K562 (cell line): ENCODE results near the gene PDE8A. TPM values are rescaled to one million over a fixed set of nuclear protein-coding genes. Genes with fewer than 3 reads are reported as not detected.

Experiments
- ATAC-seq: fragments of 200-7000 bp; cut with Tn5 transposase; 3 replicates; pipeline ENCODE4 v1.9.1; 2020; ENCODE audit warnings: moderate library complexity
- BruUV-seq: library from RNA; stranded (reverse); fragments of 400-500 nt; replicated peaks from 2 replicates; lab custom pipeline; 2021; lab: Mats Ljungman, UMichigan
- CTCF ChIA-PET: fragments of 300-600 bp; formaldehyde crosslinking; extraction: SDS; loops from one replicate; lab custom pipeline; 2021; ENCODE audit warnings: low intra/inter-chr PET ratio; lab: Yijun Ruan, JAX
- POLR2A ChIA-PET: fragments of 300-600, 350-650 bp; sonication (Branson Sonifier 250); formaldehyde crosslinking; extraction: SDS; loops from one replicate; lab custom pipeline; 2021; ENCODE audit warnings: antibody characterized with exemption, inconsistent platforms; lab: Yijun Ruan, JAX
- DNase-seq, 4 experiments: peaks; one replicate each; pipeline versions ENCODE4 v3.0.0 to v3.0.0-alpha.2; 2011 to 2018; ENCODE audit warnings: low spot score in 3 of 4, mixed read lengths in 3 of 4; ENCODE audit errors: extremely low read depth in 1 of 4
- FAIRE-seq: peaks from 2 replicates; lab custom pipeline; 2011; peaks lifted over from hg19 to GRCh38; lab: Jason Lieb, UNC
- H2AFZ ChIP-seq: 2 replicates; pipeline ENCODE4 v1.6.0; 2011; ENCODE audit warnings: low read depth, low read length, control low read depth, inconsistent platforms
- H3K27ac ChIP-seq: fragments of 200-600 bp; 3 replicates; pipeline ENCODE4 v1.8.0; 2011; ENCODE audit warnings: low read depth, mild to moderate bottlenecking, control low read depth, inconsistent platforms, low read length, moderate library complexity, mixed read lengths; ENCODE audit errors: extremely low read depth
- H3K27me3 ChIP-seq, 2 experiments: fragments of 300-600 bp in 1 of 2; 2 replicates in 1 of 2; 3 replicates in 1 of 2; pipeline versions ENCODE4 v1.6.0 to v1.8.0; 2011; ENCODE audit warnings: inconsistent platforms in 2 of 2, low read length in 2 of 2, mild to moderate bottlenecking in 1 of 2, mixed read lengths in 1 of 2, moderate library complexity in 1 of 2; ENCODE audit not compliant: control insufficient read depth in 2 of 2, insufficient read depth in 2 of 2
- H3K36me3 ChIP-seq: fragments of 300-600 bp; 3 replicates; pipeline ENCODE4 v1.8.0; 2011; ENCODE audit warnings: mild to moderate bottlenecking, low read length, inconsistent platforms; ENCODE audit not compliant: control insufficient read depth, insufficient read depth
- H3K4me1 ChIP-seq, 2 experiments: fragments of 200-600 bp in 1 of 2; replicated peaks in 1 of 2; 2 replicates in 1 of 2; 3 replicates in 1 of 2; pipeline versions ENCODE4 v1.5.1 to v1.8.0; 2011; ENCODE audit warnings: inconsistent platforms in 2 of 2, low read length in 2 of 2, mild to moderate bottlenecking in 1 of 2, mixed read lengths in 1 of 2, moderate library complexity in 1 of 2; ENCODE audit not compliant: control insufficient read depth in 2 of 2, insufficient read depth in 2 of 2
- H3K4me2 ChIP-seq: 2 replicates; pipeline ENCODE4 v1.6.1; 2011; ENCODE audit warnings: low read length, control low read depth, inconsistent platforms, mixed read lengths; ENCODE audit not compliant: insufficient read depth
- H3K4me3 ChIP-seq: fragments of 200-600 bp; sonication (generic), shearing (Covaris generic); 2 replicates; pipeline ENCODE4 v1.5.1; 2016; ENCODE audit warnings: control low read depth, inconsistent platforms
- H3K79me2 ChIP-seq: fragments of 200-600 bp; 3 replicates; pipeline ENCODE4 v1.8.0; 2011; ENCODE audit warnings: low read length, inconsistent platforms; ENCODE audit not compliant: control insufficient read depth, insufficient read depth
- H3K9ac ChIP-seq, 2 experiments: 2 replicates each; pipeline versions ENCODE4 v1.6.0 to v1.6.1; 2011; ENCODE audit warnings: low read depth in 2 of 2, low read length in 2 of 2, control low read depth in 1 of 2, inconsistent platforms in 1 of 2, mild to moderate bottlenecking in 1 of 2, mixed read lengths in 1 of 2; ENCODE audit not compliant: insufficient read depth in 1 of 2
- H3K9me1 ChIP-seq: one replicate; pipeline ENCODE4 v1.6.0; 2011; ENCODE audit warnings: inconsistent platforms, mild to moderate bottlenecking, low read length, moderate library complexity; ENCODE audit not compliant: control insufficient read depth, insufficient read depth
- H3K9me3 ChIP-seq: replicated peaks from 2 replicates; pipeline ENCODE4 v1.5.1; 2011; ENCODE audit warnings: low read depth, low read length, inconsistent platforms; ENCODE audit not compliant: control insufficient read depth, insufficient read depth
- H4K20me1 ChIP-seq: replicated peaks from 2 replicates; pipeline ENCODE4 v1.6.1; 2011; ENCODE audit warnings: low read length, inconsistent platforms, mixed read lengths; ENCODE audit not compliant: control insufficient read depth, insufficient read depth
- C11orf30 ChIP-seq: fragments of 450-650 bp; IDR thresholded peaks from 2 replicates; pipeline ENCODE4 v1.6.1; 2016; ENCODE audit warnings: low read depth, mild to moderate bottlenecking
- CBFA2T3 ChIP-seq: fragments of 450-650 bp; IDR thresholded peaks from 2 replicates; pipeline ENCODE4 v1.6.1; 2017
- CEBPZ ChIP-seq: fragments of 150-350 bp; IDR thresholded peaks from 2 replicates; pipeline ENCODE4 v1.6.1; 2014; ENCODE audit warnings: low read depth, mild to moderate bottlenecking, low read length, borderline replicate concordance
- ESRRA ChIP-seq: fragments of 450-650 bp; IDR thresholded peaks from 2 replicates; pipeline ENCODE4 v1.6.1; 2014; ENCODE audit warnings: low read depth, mild to moderate bottlenecking, moderate library complexity, borderline replicate concordance
- KDM1A ChIP-seq, 2 experiments: fragments of 450-650 bp; IDR thresholded peaks; 2 replicates each; pipeline ENCODE4 v1.6.1; 2016; ENCODE audit warnings: mild to moderate bottlenecking in 2 of 2
- NFIC ChIP-seq: fragments of 450-650 bp; IDR thresholded peaks from 2 replicates; pipeline ENCODE4 v1.6.1; 2017; ENCODE audit warnings: mild to moderate bottlenecking, inconsistent platforms
- RCOR1 ChIP-seq, 2 experiments: IDR thresholded peaks; 2 replicates each; pipeline ENCODE4 v1.6.1; 2012; ENCODE audit warnings: low read depth in 2 of 2, low read length in 2 of 2, borderline replicate concordance in 1 of 2, improper control_type of control experiment in 1 of 2
- SNIP1 ChIP-seq: fragments of 450-650 bp; IDR thresholded peaks from 2 replicates; pipeline ENCODE4 v1.7.1; 2017; ENCODE audit warnings: low read depth, mild to moderate bottlenecking
- THAP12 ChIP-seq: fragments of 250-450 bp; sonication (Bioruptor Pico); IDR thresholded peaks from 2 replicates; pipeline ENCODE4 v1.9.0; 2021; ENCODE audit warnings: mild to moderate bottlenecking, inconsistent platforms
- WGBS: fragments of 100-300 bp; shearing (Covaris generic); methylation state at CpG from one replicate; pipeline ENCODE4 v1.1.6; 2016; ENCODE audit warnings: low coverage, mixed read lengths; ENCODE audit not compliant: insufficient coverage; ENCODE audit errors: missing lambda C conversion rate; 5-methylcytosine and 5-hydroxymethylcytosine counted together
- in situ Hi-C: fragments of 300-500 bp; cut with MboI; formaldehyde crosslinking; loops from 4 replicates; pipeline ENCODE4 v1.15.0; 2018; ENCODE audit warnings: inconsistent platforms, mixed read lengths
- intact Hi-C: fragments of 100-400 bp; cut with micrococcal nuclease; formaldehyde crosslinking; loops from 2 replicates; pipeline ENCODE4 v1.14.2; 2022
- polyA plus RNA-seq, 8 experiments: library from polyadenylated mRNA; depleted of rRNA in 4 of 8; stranded (reverse) in 5 of 8; unstranded in 3 of 8; fragments of >200 nt; fragmentation: Nextera tagmentation in 2 of 8; fragmentation: Illumina TruSeq in 1 of 8; extraction: Ambion mirVana in 2 of 8; extraction: Trizol in 1 of 8; gene quantifications; 2 replicates each; pipeline versions ENCODE4 v1.2.1 to v1.2.3, GENCODE V29; 2011 to 2014; ENCODE audit warnings: inconsistent platforms in 1 of 8, missing spikeins in 1 of 8
- total RNA-seq, 7 experiments: library from RNA; depleted of rRNA in 6 of 7; stranded (reverse); fragments of >200 nt in 6 of 7; fragmentation: Illumina TruSeq in 2 of 7; extraction: Trizol in 2 of 7; gene quantifications; 2 replicates each; pipeline versions ENCODE4 v1.2.1 to v1.2.3, GENCODE V29; 2011 to 2021; ENCODE audit warnings: low replicate concordance in 1 of 7
- TF ChIP-seq, protein P1 (sequence below): fragments of 250-450 bp; sonication (Bioruptor Pico); IDR thresholded peaks from 2 replicates; pipeline ENCODE4 v1.5.0; 2022; ENCODE audit warnings: mild to moderate bottlenecking
- TF ChIP-seq, protein P2 (sequence below): sonication (generic); formaldehyde crosslinking; IDR thresholded peaks from 2 replicates; pipeline ENCODE4 v1.8.0; 2022; ENCODE audit warnings: mild to moderate bottlenecking, missing genetic modification reagents, borderline replicate concordance

PDE8A gene
- total and polyA plus RNA-seq, 9 of the 15 experiments (the other 6 are each of a cell fraction or from before 2014, with no cell fraction given), result 5.9 to 40.3 (median 19.8) TPM

GRCh38 chr15:85026304-85027032, 44.8 kb downstream of the PDE8A start:
- DNase-seq, result no peak
- WGBS, result 16% methylated on average over 2 of the region's 2 CpGs
- peaks cover 20 to 41% of the 10 kb centered on the region in 2 experiments; a peak in 4 of 5 replicates for H3K4me1 ChIP-seq
- no peak overlapping the region for H3K9ac ChIP-seq
- no peak overlapping the region for H3K27ac ChIP-seq
- H3K9me3 ChIP-seq, result no peaks in the 10 kb centered on the region
- POLR2A ChIA-PET, result no interaction called here
- peaks cover 89% of the 10 kb centered on the region for H3K79me2 ChIP-seq
- no peak overlapping the region for H3K4me3 ChIP-seq
- H2AFZ ChIP-seq, result no peak overlapping the region
- no peaks in the 10 kb centered on the region for H3K9me1 ChIP-seq
- H4K20me1 ChIP-seq, result peaks cover 22% of the 10 kb centered on the region
- no peaks in the 10 kb centered on the region for H3K36me3 ChIP-seq
- no peaks in the 10 kb centered on the region for H3K27me3 ChIP-seq
- CTCF ChIA-PET, result no interaction called here
- no TSS peak for BruUV-seq
- in situ Hi-C loops, result no loop called here
- intact Hi-C loops, result no loop called here
- no peak overlapping the region for H3K4me2 ChIP-seq
- no peak for FAIRE-seq
- ATAC-seq, result no peak
- no peak for TF ChIP-seq SNIP1
- TF ChIP-seq NFIC, result 0 out of 2 replicates have a peak, but pooled peaks have one; percentile 21
- TF ChIP-seq, protein P1, sequence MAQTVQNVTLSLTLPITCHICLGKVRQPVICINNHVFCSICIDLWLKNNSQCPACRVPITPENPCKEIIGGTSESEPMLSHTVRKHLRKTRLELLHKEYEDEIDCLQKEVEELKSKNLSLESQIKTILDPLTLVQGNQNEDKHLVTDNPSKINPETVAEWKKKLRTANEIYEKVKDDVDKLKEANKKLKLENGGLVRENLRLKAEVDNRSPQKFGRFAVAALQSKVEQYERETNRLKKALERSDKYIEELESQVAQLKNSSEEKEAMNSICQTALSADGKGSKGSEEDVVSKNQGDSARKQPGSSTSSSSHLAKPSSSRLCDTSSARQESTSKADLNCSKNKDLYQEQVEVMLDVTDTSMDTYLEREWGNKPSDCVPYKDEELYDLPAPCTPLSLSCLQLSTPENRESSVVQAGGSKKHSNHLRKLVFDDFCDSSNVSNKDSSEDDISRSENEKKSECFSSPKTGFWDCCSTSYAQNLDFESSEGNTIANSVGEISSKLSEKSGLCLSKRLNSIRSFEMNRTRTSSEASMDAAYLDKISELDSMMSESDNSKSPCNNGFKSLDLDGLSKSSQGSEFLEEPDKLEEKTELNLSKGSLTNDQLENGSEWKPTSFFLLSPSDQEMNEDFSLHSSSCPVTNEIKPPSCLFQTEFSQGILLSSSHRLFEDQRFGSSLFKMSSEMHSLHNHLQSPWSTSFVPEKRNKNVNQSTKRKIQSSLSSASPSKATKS (CRISPR knock-in tag), result no peak
- TF ChIP-seq CEBPZ, result no peak
- TF ChIP-seq KDM1A (IDR thresholded peaks at IDR 0.05), result peak; percentile 65 to 75
- TF ChIP-seq CBFA2T3, result 0 out of 2 replicates have a peak, but pooled peaks have one; percentile 38
- TF ChIP-seq, protein P2, sequence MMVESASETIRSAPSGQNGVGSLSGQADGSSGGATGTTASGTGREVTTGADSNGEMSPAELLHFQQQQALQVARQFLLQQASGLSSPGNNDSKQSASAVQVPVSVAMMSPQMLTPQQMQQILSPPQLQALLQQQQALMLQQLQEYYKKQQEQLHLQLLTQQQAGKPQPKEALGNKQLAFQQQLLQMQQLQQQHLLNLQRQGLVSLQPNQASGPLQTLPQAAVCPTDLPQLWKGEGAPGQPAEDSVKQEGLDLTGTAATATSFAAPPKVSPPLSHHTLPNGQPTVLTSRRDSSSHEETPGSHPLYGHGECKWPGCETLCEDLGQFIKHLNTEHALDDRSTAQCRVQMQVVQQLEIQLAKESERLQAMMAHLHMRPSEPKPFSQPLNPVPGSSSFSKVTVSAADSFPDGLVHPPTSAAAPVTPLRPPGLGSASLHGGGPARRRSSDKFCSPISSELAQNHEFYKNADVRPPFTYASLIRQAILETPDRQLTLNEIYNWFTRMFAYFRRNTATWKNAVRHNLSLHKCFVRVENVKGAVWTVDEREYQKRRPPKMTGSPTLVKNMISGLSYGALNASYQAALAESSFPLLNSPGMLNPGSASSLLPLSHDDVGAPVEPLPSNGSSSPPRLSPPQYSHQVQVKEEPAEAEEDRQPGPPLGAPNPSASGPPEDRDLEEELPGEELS (CRISPR knock-in tag), result no peak
- no peak for TF ChIP-seq THAP12 (CRISPR knock-in tag)
- no peak for TF ChIP-seq C11orf30
- peak; percentile 43; the same call in 1 of the 2 replicates for TF ChIP-seq ESRRA
- peak; percentile 32 to 91; a peak in 3 of 4 replicates for TF ChIP-seq RCOR1 (IDR thresholded peaks at IDR 0.05; ENCODE audit: borderline replicate concordance in 1 of 2, low read depth in 2 of 2, low read length in 2 of 2)
